Stimulated activated CD4-positive, alpha-beta T cell treated with anti-CD3 and anti-CD28 coated beads, Interleukin-1b, Interleukin-23, amount 100 ng/mL, for 4 hours (primary cell): Measurements from ENCODE around the gene SCAANT1.

Source experiments
- DNase-seq, 2 donors: peaks; one replicate each; pipeline ENCODE4 v3.0.0-alpha.2; 2020; ENCODE audit warnings: low read depth in 2 of 2

Gene SCAANT1

GRCh38 chr3:63934041-63934866 is 22.1 kb upstream of the SCAANT1 start:
- DNase-seq, result no peak

DNA sequence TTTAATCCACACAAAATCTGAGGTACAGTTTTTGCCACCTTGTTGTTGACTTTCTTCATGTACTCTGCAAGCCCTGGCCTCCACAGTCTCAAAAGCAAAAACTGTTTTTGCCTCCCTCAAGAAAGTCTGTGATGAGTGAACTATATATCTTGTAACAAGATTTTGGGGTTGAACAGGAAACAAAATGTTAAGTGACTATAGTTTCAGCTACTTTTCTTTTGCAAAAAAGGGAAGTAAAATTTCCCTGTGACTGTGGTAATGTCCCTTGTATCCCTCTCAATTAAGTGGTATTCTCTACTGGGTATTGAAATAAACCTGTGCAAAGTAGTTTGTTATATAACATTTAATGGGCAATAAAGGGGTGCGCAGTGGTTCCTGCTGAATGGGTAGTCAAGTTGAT is 21.3 kb upstream of the SCAANT1 start:
- DNase-seq, result no peak

- no peak for DNase-seq
Observed at GRCh38 chr3:63932509-63933212, 20.5 kb upstream of the SCAANT1 start.

- no peak for DNase-seq
Observed at GRCh38 chr3:63931290-63931689, 19.1 kb upstream of the SCAANT1 start.

DNA sequence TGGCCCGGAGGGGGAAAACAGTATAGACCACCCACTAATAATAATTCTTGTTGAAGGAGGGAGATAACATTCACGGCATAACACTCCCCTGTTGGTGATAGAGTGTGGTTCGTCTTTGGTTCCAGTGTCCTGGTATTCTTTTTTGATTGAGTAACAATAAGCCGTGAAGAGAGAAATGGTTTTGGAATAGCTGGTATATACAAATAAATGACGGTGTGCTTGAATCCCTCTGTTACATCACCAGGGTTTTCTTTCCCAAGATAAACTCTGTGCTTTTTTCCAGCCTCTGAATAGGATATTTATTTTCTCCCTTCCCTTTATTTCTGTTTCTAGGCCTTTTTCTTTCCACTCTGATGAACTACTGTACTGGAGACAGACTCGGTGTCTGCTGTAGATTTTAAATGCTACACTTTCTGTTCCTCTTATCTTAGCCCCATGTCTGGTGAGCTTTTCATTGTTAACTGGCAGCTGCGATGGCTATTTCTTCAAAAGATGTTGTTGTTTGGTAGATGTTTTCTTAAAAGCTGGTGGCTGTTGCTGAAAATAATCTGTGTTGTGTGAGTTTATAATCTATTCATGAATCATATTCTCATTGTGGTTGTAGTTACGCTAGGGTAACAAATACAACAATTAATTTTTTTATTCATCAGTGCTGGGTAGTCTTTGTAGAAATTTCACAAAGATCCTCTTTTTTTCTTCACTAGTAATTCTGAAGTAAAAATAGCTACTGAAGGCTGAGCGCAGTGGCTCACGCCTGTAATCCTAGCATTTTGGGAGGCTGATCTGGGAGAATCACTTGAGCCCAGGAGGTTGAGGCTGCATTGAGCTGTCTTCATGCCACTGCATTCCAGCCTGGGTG is 15.5 kb upstream of the SCAANT1 start:
- no peak for DNase-seq

DNA sequence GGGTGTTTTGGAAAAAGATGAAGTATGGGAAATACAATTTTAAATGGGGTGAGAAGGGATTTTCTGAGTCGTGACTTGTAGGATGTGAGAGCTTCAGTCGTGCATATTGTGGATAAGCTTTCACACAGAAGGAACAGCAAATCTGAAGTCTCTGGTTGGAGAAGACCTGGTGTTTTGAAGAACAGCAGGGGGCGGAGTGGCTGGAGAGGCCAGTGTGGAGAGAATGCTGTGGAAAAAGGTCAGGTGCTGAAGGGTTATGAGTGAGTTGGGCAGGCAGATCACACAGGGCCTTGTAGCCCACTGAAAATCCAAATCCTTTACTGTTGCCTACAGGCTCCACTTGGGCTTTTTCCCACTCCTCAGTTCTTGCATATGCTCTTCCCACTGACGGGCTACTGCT is 14.1 kb upstream of the SCAANT1 start:
- no peak for DNase-seq

GRCh38 chr3:63922491-63923199 is 10.5 kb upstream of the SCAANT1 start:
- DNase-seq, result no peak

DNA sequence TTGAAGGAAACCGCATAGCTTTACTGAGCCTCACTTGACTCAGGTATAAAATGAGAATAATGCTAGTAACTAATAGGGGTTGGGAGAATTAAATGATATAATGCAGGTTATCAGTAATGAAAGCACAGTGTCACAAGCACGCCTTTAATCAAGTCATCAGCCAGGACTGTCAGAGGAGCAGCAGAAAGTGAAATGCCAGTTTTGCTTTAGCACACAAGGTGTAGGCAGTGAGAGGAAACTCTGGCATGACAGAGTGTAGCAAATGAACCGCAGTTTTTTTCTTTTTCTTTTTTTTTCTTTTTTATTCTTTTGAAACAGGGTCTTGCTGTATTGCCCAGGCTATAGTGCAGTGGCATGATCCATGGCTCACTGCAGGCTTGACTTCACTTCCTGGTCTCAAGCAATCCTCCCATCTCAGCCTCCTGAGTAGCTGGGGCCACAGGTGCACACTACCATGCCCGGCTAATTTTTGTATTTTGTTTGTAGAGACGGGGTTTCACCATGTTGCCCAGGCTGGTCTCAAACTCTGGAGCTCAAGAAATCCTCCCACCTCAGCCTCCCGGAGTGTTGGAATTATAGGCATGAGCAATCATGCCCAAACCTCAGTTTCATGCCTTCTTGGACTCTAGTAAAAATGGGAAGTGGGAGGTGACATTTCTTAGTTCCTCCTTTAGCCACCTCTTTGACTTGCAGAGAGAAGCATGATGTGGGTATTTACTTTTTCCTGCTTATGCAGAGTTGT is 9.7 kb upstream of the SCAANT1 start:
- DNase-seq, result no peak

DNA sequence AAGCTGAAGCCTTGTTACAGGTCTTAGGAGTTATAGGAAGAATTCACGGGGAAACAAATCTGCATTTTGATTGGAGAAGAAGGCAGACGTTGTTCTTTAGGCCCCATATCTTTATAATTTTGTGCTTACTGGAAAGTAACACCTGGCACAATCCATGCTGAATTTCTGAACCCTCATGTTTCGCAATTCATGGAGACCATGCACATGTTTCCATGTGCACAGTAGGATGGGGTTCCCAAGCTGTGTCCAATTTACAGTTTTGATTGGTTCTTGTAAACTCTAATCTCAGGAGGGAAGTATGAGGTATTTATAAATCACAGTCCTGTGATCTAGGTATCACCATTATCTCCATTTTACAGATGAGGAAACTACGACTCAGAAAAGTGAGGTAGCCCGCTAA is 7.8 kb upstream of the SCAANT1 start:
- no peak for DNase-seq

GRCh38 chr3:63918321-63918720 is 6.1 kb upstream of the SCAANT1 start:
- no peak for DNase-seq

DNA sequence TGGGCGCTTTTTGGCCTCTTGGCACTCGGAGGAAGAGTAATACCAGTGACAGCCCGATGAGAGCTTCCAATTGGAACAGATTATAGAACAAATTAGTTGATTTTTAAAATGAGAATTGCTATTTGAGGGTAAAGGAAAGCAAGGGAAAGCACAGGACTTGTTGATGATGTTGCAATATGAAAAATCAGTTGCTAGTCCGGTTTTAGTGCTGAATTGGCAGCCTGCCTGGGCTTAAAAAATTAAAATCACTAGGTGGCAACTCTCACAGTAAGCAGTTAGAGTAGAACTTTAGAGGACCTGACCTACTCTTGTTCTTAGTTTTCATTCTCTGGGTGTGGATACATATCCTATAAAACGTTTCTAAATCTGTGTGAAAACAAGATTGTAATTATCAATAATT is 2.1 kb upstream of the SCAANT1 start:
- DNase-seq, result no peak

GRCh38 chr3:63912768-63913588 is 795 bp upstream of the SCAANT1 start:
- peak; percentile 32 to 39 for DNase-seq

- no peak for DNase-seq
Observed at GRCh38 chr3:63911509-63911872, 692 bp downstream of the SCAANT1 start.

DNA sequence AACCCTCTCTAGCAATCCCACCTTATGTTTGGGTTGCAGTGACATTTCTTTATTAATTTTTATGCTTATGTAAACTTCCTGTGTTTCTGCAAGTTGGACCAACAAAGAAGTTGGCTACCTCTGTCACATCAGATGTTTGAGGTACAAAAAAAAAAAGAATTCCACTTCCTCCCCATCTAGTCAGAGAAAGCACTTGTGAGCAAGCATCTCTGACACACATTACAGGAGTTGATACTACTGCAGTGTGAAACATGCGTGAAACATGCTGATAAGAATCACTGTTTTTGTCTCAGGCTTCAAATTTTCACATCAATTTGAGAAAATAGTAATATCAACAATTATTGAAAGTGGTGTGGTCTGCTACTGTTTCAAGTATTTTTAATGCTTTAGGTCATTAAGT is 1.3 kb downstream of the SCAANT1 start:
- no peak for DNase-seq

DNA sequence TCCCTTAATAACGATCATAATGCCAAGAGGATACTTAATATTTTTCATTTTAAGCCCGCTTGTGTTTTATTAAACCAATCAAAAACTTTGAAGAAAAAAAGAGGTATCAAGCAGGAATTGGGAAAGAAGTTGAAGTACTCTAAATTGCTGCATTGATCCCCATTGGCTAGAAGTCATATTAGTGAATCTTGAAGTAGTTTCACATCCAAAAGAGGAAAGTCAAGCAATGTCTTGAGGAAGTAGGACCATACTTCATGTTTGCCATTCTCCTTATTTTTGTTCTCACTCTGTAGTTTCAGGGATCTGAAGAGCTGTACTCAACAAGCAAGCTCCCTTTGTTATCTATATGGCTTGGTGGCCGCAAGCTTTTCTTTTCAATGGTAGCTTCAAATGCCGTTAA is 2.2 kb downstream of the SCAANT1 start:
- no peak for DNase-seq

DNA sequence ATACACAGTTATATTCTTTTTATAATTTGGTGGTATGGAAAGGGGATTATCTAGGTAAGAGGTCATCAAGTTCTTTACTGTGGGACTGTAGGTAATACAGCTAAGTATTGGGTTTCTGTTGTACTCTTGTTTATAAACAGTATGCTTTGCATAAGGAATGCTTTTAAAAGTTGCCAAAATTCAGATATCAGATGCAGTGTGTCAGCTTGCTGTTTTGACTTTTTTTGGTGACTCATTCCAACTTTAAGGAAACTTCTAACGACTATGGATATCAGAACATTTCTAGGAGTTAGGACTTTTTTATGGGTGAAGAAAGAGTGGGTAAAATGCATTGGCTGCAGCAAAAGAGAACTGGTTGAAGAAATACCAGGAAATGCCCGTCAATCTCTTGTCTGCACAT is 2.8 kb downstream of the SCAANT1 start:
- DNase-seq, result no peak

GRCh38 chr3:63908776-63909175 is 3.4 kb downstream of the SCAANT1 start:
- DNase-seq, result no peak

GRCh38 chr3:63908081-63908736 is 4.0 kb downstream of the SCAANT1 start:
- no peak for DNase-seq

DNA sequence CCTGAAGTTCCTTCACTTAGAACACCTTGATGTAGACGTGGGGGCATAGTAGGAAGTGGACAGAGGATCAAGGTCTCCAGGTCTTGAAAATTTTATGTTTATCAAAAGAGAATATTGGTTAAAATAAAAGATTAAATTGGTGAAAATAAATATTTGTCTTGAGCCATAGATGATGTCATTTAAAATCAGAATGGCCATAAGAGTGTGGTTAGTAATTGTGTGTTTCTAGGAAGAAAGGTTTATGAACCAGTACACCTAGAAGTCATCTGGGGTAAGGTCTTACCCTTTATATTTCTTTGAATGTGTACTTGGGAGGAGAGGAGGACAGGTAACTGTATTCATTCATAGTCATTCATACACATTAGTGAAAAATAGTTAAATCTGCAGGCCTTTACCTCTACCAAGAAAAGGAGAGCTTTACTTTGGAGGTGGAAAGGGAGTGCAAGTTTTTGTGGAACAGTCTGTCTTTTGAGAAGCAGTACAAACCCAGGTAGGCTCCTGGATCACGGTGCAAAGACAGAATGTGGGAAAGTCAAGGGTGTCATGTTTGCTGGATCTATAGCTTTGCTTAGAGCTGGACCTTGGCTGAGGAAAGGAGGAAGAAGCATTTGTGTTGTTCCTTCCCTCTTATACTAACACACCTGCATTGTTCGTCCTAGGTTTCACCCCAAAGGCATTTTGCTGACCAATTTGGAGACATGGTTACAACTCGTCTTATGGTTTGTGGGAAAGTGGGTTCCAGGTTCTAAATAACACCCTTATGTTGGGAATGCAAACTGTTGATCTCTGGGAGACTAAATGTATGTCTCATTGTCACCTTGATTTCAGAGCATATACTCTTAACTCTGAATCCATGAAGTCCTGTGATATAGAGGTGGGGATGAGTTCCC is 6.2 kb downstream of the SCAANT1 start:
- no peak for DNase-seq
